GM12872 (cell line): ENCODE measurements around the gene ARL15.

ENCODE experiments used
- CTCF ChIP-seq: IDR thresholded peaks from 3 replicates; pipeline ENCODE4 v1.5.1; 2011; ENCODE audit warnings: low read depth, mild to moderate bottlenecking, low read length, moderate library complexity; ENCODE audit not compliant: insufficient read depth

The ARL15 gene

GRCh38 chr5:54301849-54302248 is 8.5 kb downstream of the ARL15 start:
- no peak for TF ChIP-seq CTCF

- TF ChIP-seq CTCF: no peak
These were observed 9.2 kb downstream of the ARL15 start for GRCh38 chr5:54301220-54301619.

GRCh38 chr5:54298947-54299346 is 11.4 kb downstream of the ARL15 start:
- TF ChIP-seq CTCF: no peak

- no peak for TF ChIP-seq CTCF
These were observed 14.0 kb downstream of the ARL15 start for GRCh38 chr5:54296386-54296785.

GRCh38 chr5:54295651-54296276 is 14.6 kb downstream of the ARL15 start:
- no peak for TF ChIP-seq CTCF

GRCh38 chr5:54294097-54294667 is 16.2 kb downstream of the ARL15 start:
- no peak for TF ChIP-seq CTCF

GRCh38 chr5:54292866-54293265 is 17.5 kb downstream of the ARL15 start:
- TF ChIP-seq CTCF: no peak
